GM18870 (cell line): ENCODE measurements around the gene KIAA0513.

ENCODE experiments used
- ATAC-seq: cut with Tn5 transposase; IDR thresholded peaks from one replicate; pipeline ENCODE4 v1.9.1; 2021; ENCODE audit warnings: moderate library complexity; ENCODE audit not compliant: unreplicated experiment

Gene KIAA0513

DNA sequence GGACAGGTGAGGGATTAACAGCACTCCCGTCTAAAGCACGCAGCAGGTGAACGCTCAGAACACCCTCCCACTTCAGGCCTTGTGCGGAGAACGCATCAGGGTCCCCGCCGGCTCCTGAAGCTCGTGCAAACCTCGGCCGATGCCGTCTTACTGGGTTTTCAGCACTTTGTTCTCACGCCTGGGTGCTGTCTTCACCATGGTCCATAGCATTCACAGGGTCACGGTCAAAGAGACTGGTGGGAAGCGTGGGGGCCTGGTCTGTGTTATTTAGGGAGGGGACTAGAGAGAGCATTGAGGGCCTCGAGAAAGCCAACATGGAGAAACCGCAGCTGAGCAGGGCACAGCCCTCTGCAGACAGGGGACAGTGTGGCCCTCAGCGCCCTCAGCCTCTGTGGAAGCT, 58.1 kb downstream of the KIAA0513 start:
- no peak for ATAC-seq

DNA sequence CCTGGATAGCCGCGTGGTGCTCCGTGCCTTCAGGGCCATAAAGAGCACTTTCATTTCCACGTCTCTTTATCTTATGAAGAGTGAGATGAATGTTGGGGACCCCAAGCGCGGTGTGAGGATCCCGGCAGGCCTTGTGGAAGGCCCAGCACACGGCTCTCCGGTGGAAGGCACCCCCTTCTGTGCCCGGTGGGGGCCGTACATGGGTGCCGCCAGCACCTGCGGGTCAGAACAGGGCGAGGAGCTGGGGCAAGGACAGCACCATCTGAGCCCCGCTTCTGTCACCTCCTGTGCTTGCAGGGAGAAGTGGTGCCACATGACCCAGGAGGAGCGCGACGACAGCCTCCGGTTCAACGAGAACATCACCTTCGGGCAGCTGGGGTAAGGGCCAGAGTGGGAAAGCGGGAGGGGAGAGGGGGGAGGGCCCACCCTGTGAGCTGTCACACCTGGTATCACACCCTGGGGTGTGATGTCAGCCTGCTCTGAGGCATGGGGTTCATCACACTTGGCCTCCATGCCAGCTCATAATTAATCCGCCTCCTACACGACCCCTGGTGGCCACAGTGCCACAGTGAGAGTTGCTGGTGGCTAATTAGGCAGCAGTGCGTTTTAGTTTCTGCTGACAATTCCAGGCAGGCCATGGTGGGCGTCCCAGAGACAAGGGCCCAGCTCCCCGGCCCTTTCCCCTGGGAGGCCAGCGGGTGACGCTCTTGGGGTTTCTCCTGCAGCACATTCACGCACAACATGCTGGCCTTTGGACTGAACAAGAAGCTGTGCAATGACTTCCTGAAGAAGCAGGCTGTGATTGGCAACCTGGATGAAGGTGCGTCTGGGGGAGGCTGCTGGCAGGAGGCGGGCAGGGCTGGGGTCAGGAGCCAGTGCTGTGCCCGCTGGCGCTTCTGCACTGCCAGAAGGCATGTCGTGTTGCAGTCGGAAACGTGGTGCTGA, 59.0 kb downstream of the KIAA0513 start:
- no peak for ATAC-seq

DNA sequence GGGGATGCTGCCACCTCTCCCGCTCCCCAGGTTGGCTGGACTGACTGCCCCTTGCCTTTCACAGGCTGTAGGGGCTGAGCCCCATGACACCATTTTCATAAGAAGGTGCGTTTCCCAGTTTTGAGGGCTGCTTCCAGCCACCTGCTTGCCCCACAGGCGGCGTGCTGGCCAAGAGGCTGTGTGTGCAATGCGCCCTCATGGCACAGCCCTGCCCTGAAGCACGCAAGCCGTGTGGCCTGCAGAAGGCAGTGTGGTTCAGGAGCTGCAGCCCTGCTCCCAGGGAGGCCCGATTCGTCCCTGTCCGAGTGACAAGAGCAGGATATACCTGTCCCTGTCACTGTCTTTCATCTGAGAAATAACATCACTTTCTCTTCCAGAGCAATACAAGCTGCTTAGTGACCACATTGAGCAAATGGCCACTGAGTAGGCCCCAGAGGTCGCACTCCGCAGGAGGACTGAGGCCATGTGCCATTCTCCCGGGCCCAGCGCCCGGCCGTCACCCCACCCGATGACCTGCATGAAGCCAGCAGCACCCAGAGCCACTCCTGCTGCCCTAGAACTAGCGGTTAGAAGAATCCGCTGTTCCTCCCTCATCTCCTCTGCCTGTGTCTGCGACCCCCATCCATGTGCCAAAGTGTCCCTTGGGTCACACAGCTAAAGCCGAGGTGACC, 60.4 kb downstream of the KIAA0513 start:
- ATAC-seq, result no peak

DNA sequence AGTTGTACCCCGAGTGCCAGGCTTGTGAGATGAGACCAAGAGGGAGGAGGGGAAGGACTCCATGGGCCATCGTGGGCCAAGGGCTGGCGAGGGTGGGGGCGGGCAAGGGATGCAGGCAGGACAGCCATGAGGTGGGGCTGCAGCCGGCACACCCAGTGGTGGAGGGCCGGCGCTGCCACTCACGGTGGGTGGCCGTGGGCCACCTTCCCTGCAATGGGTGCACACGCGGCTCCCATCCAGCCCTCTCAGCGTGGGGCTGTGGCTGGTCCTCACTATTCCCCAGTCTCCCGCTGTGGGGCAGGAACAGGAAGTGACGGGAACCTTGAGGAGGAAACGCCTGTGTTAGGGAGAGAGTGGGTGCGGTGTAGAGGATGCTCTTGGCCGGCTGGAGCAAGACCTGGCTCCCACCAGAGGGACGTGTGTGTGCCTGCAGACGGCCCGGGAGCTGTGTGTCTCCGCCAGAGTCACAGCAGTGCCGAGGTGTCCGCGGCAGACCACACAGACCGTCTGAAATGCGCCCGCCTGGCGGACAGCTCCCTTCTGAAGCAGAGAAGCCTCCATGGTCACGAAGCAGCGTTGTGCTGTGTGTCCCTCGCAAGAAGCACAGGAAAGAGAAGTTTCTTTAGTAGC, 61.1 kb downstream of the KIAA0513 start:
- no peak for ATAC-seq

DNA sequence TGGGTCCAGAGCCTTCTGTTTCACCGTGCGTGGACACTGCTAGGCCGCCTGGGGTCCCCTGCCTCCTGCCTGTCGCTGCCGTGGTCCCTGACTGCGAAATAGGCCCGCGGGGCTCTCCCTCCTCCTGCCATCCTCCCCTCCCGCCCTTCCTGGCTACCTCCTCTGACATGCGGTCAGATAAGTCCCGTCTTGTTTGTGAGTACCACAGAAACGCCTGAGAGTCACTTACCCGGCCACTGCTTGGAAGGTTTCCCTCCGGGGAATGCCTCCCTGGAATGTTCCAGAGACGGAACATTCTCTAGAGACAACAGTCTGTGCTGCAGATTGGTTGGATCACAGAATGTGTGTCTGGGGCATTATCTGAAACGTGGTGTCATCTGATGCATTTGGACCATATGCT, 61.9 kb downstream of the KIAA0513 start:
- ATAC-seq, result no peak

DNA sequence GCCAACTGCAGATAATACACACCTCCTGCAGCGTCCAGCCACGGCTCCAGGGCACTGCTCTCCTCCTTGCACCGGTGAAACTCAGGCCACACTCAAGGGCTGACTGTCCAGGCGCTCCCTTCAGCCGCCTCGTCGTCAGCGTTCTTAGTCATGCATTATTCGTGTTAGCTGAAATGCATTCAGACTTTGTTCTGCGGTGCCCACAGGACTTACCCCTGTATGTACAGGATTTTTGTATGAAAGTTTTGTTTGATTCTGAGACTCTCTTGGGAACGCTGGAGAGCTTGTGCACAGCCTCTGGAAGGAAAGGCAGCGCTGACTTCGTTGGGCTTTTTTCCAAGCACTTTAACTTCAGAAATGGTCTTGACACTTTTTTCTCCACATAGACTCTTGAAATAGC, 62.6 kb downstream of the KIAA0513 start:
- no peak for ATAC-seq

DNA sequence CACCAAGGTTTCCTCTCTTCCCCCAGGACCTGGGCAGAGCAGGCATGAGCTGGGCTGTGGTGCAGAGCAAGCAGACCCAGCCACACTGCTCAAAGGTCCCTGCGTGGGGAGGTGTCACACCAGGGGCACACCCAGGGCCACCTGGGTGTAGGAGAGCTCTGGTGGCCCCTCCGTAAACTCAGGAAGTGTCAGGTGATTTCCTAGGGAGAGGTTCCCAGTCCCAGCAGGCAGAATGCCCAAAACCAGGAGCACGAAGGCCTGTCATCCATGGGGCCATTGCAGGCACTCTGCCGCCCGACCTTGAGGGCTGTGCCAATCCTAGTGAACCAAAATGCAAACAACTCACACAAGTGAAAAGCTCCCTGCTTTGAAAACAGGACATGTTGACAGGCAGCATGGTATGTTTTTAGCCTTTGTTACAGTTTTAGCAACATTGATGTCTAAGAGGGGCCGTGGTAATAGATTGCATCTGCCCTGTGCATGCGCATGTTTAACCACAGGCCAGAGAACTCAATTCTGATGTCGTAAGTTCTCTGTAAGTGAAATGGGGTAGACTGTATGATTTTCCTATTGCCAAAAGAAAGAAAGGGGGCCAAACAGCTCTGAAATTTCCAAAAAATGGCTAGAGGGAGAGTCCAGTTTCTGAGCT, 63.4 kb downstream of the KIAA0513 start:
- ATAC-seq, result no peak

DNA sequence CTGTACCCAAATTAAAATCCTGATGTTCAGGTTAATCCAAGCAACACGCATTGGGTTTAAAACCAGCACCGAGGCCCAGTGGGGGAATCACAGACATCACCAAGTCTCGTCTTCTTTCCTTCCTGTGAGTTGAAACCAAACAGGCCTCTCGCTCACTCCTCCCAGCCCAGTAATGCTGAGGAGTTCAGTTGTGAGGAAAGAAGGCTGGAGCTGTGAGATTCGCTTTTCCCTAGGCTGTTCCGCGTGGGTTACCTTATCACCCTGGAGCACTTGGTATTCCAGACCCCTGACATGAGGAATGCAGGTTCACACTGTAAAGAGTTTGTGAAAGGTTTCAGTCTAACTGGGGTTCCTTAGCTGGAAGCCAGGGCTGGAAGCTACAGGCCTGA, 63.9 kb downstream of the KIAA0513 start:
- no peak for ATAC-seq

DNA sequence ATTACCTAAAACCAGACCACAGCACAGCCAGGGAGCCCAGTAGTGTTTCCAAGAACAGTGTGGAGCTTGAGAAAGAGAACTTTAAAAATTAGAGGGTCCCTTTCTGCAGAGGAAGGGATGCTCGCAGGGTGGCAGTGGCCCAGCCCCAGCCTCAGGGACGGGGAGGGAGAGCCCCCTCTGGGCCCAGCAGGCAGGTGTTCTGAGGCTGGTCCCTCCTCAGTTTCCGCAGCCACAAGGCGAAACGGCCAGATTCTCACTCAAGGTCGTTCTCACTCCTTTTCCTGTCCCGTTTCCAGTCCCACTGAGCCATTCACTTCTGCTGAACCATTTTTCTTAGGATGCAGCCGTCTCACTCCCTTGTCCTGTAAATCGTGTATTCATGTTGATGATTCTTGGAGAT, 64.7 kb downstream of the KIAA0513 start:
- ATAC-seq, result no peak

DNA sequence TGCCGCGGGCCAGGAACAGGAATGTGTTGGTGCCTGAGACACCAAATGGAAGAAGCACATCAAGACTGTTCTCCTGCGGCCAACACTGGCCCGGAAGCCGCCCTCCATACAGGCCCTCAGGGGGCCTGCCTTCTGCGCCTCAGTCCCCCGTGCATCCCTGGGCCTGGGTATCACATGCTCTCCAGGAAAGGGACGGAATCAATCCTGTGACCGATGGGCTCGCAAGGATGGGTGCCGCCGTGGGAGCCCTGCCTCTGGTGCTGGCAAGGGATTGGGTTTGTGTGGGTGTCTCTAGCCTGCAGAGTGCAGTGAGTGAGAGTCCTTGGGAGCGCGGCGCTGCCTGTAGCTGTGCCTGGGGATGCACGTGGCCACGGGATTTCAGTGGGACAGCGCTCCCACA, 65.3 kb downstream of the KIAA0513 start:
- no peak for ATAC-seq

DNA sequence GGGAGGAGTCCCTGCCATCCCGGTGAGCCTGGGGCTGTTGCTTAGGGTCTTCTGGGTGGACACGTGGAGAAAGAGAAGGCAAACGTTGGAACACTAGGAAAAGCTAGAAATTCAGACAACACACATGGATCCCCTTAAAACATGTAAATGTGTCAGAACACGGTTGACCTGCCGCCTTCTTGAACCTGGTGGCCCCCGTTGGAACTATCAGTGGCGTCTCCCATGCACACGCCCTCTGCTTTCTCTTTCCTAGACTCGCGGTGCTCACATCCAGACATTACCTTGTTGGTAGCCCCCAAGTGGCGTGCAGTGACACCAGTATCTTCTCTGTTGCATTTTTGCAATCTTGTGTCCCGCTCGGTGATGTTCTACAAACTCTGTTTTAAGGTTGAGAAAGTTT, 66.1 kb downstream of the KIAA0513 start:
- ATAC-seq, result no peak

DNA sequence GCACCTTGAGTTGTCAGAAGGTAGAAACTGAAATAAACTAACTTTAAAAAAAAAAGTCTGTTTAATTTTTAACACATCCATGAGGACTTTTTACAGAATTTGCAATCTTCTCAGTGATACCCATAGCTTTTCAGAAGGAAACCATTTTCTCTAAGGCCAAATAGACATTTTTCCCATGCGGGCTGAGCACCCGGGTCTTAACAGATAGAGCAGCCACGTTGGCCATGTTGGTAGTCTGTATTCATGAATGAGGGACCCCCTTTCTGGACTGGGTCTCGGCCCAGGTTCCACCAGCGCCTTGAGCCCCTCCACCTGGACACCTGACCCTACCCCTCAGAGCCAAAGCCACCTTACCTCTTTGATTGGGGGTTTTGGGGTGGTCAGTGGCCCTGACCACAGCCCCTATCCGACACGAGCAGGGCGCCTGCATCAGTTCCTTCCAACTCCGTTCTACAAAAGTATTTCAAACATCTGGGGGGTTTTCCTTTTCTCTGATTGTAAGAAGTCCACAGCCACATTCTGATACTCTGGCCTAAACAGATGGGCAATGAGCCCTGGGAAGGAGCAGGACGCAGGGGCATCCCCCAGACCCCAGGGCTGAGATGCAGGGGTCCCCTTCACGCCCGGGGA, 66.7 kb downstream of the KIAA0513 start:
- no peak for ATAC-seq

DNA sequence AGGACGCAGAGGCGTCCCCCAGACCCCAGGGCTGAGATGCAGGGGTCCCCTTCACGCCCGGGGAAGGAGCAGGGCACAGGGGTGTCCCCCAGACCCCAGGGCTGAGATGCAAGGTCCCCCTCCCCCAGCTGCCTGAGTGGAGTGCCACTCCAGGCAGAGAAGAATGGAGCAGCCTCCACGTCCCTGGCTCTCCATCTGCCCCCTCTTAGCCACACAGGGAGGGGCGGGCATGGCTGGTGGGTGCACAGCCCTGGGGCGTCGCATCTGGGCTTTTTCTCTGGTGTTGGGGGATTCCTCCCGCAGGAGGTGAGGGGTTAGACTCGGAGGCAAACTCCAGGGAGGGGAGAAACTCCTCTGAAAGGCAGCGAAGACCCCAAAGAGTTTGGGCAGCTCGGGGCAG, 67.2 kb downstream of the KIAA0513 start:
- ATAC-seq, result no peak

DNA sequence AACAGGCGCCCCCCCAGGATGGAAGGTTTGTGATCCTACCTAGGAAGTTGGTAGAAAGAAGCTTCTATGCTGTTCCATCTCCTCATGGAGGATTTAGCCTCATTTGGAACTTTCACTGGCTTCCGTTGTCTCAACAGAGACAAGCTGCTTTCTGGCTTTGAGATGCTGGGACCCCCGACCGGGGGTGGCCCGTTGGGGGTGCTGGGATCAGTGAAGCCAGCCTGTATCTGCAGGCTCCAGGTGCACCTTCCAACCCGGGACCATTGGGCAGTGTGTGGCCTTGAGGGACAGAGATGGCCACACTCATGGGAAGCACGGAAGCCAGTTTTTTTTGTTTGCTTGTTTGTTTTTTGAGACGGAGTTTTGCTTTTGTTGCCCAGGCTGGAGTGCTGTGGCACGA, 69.3 kb downstream of the KIAA0513 start:
- no peak for ATAC-seq

DNA sequence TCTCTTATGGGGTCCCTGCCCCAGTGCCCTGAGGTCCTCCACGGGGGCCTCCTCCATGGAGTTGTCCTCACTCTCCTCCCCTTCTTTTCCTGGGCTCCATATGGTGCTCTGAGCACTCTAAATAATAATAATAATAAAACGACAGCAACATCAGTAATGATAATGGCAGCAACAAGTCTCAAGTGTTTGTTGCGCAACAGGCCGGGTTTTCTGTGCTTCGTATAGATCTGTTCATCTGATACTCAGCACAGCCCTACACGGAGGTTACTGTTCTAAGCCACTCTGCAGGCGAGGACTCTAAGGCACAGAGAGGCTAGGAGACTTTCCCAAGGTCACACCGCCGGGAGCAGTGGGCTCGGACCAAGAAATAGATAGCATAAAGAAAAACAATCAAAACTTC, 71.0 kb downstream of the KIAA0513 start:
- no peak for ATAC-seq

DNA sequence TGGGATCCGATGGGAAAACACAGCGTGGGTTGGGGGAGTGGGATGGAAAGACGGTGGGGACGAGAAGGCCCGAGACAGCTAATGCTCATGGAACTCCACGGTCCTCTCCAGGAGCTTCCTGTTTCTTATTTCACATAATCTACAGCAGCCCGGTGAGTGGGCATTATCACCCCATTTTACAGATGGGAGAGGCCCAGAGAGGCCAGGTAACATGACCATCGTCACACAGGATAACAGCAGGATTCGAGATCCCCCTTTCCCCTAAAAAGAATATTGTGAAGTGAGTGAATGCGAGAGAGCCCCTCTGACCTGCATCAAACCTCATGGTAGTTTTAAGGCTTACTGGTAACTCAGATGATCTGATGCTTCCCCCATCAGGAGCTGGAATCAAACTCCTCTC, 72.7 kb downstream of the KIAA0513 start:
- ATAC-seq, result no peak

DNA sequence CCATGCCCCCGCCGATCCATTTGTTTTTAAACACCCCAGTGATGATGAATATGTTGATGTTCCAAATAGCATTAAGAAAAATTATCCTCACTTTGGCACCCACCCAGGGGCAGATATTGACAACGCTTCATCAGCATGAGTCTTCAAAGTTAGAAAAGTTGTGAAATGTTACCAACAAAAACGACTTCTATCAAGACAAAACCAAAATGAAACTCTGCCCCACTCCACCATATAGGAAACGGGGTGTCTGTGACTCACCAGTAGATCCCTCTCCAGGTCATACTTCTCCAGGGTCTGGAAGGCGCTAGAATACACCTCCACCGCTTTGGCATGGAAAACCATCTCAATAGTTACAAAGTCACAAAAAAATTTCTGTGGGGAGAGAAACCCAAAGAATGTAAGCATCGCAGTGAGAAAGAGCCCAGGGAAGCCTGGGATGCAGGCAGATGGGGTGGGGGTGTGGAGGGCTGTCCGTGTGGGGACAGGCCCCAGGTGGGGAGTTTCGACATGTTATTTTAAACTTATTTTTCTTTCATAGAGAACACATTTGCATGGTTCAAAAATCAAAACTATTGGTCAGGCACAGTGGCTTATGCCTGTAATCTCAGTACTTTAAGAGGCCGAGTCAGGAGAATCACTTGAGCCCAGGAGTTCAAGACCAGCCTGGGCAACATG, 74.5 kb downstream of the KIAA0513 start:
- no peak for ATAC-seq

DNA sequence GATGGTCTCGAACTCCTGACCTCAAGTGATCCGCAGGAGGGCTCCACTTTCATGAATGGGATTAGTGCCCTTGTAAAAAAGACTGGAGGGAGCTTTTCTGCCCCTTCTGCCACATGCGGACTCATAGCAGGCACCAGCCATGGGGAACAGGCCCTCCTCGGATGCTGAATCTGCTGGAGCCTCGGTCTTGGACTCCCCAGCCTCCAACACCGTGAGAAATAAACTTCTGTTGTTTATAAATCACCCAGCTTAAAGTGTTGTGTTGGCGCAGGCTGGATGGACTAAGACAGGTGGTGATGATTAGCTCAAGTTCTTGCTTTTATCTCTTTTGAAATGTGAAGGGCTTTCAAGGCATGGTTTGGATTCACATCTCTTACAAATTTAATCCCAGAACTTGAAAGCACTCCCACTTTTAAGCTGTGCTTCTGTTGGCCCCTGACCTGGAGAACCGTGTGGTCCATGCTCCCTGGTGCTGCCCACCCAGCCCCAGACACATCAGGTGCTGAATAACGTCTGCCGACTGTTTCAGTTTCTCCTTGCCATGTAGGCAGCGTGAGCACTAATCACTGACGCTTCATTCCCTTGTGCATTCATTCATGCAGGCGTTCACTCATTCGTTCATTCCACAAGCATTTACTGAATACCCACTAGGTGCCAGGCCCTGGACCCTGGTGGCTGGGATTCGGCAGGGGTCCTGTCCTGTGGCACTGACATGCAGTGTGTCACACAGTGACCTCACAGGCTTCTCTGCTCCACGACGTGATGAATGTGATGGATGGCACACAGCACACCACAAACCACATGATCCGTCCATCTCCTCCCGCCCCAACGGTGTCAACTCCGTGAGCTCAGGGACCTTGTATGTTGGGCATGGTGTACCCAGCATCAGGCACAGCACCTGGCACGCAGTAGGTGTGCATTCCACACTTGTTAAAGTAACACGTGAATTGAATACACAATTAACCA, 75.8 kb downstream of the KIAA0513 start:
- ATAC-seq, result no peak

DNA sequence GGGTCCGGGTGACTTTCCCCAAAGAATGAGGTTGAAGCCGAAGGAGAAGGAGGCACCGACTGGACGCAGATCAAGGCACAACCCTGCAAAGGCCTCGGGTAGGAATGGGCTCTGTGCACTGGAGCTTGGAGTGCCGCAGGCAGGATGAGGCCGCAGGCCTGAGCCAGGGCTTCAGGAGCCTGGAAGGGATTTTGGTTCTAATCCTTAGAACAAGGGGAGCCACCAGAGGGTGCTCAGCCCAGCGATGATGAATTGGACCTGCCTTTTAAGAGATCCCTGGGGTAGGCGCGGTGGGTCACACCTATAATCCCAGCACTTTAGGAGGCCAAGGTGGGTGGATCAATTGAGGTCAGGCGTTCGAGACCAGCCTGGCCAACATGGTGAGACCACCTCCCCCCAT, 76.6 kb downstream of the KIAA0513 start:
- no peak for ATAC-seq
